Measurements from ENCODE around the gene LMO7. TPM values are rescaled to one million over a fixed set of nuclear protein-coding genes. Genes with fewer than 3 reads are reported as not detected.
A peak's percentile ranks its signal among the peaks of the same experiment; 100 is the strongest.

The LMO7 gene
- total RNA-seq, 1 experiment from 2014 or later: 105 TPM

- H3K36me3 Mint-ChIP-seq (ENCODE audit: insufficient read depth, unreplicated experiment): peaks cover 5% of the 10 kb centered on the region
- CTCF ChIA-PET: interaction anchor here (0.5 to 0.6 kb wide), 2 partner anchors 626 to 968 kb away, joined by 3 read pairs; no protein-coding TSS in a partner anchor
- TF ChIP-seq CTCF (IDR thresholded peaks at IDR 0.05; ENCODE audit: unreplicated experiment): no peak
- no peak overlapping the region for H3K27ac Mint-ChIP-seq (ENCODE audit: unreplicated experiment)
- no peak for DNase-seq
- H3K9me3 Mint-ChIP-seq (ENCODE audit: low read depth, unreplicated experiment): no peaks in the 10 kb centered on the region
- H3K4me3 Mint-ChIP-seq (ENCODE audit: low read depth, unreplicated experiment): peak overlapping the region; percentile 66
- no TSS peak for BruUV-seq (replicated peaks)
- intact Hi-C loops (cut with micrococcal nuclease; ENCODE audit: unreplicated experiment): loop anchor here (5.0 kb wide), 2 partner anchors 173 to 1012 kb away; no protein-coding TSS in a partner anchor
- H3K27me3 Mint-ChIP-seq (ENCODE audit: unreplicated experiment): no peaks in the 10 kb centered on the region
- no peaks in the 10 kb centered on the region for H3K4me1 Mint-ChIP-seq (ENCODE audit: low read depth, unreplicated experiment)
Measured at GRCh38 chr13:75869981-75870380, 233.9 kb downstream of the LMO7 start.

DNA sequence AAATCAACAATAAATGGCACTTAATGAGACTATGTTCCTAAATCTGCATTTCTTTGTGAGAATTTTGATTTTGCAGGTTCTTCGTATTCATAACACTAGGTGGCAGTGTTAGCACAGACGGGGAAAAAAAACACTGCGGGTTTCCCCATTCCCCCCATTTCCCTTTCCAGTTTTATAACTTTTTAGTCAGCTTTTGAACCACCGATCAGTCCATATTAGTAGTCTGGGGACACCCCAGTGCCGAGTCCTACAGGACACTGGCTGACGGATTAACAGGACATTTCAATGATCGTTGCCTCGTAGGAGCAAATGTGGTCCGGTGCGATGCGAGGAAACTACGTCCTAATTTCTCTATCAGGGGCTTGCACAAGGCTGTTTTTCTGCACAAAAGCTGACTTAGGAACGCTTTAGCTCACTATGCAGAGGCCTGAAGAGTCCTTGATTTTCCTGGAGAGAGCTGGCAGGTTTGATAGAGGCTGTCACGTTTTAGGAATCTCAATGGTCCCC lies 234.3 kb downstream of the LMO7 start:
- Mint-ChIP-seq H3K9me3 (ENCODE audit: low read depth, unreplicated experiment) (no peaks in the 10 kb centered on the region), H3K4me3 (ENCODE audit: low read depth, unreplicated experiment) (peak overlapping the region; percentile 66), H3K4me1 (ENCODE audit: low read depth, unreplicated experiment) (no peaks in the 10 kb centered on the region), H3K27ac (ENCODE audit: unreplicated experiment) (no peak overlapping the region), H3K36me3 (ENCODE audit: insufficient read depth, unreplicated experiment) (peaks cover 5% of the 10 kb centered on the region), H3K27me3 (ENCODE audit: unreplicated experiment) (no peaks in the 10 kb centered on the region)
- TF ChIP-seq CTCF (IDR thresholded peaks at IDR 0.05; ENCODE audit: unreplicated experiment): no peak
- no TSS peak for BruUV-seq (replicated peaks)
- intact Hi-C loops (cut with micrococcal nuclease; ENCODE audit: unreplicated experiment): loop anchor here (5.0 kb wide), 1 partner anchor 1012 kb away; no protein-coding TSS in a partner anchor
- CTCF ChIA-PET: no interaction called here
- DNase-seq: no peak

DNA sequence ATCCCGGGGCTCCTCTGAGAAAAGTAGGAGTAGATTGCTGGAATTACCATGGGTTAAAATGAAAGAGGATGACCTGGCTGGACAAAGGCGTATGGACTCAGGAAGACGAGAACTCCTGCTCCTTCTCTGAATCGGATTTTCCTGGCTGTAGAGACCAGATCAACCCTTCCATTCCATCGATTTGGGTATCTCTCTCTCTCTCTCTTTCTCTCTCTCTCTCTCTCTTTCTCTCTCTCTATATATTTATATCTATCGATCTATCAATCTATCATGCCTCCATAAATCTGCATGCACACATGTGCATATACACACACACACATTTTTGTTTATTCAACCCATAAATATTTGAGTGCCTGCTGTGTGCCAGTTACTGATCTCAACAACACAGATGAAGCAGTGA lies 234.9 kb downstream of the LMO7 start:
- Mint-ChIP-seq H3K9me3 (ENCODE audit: low read depth, unreplicated experiment) (no peaks in the 10 kb centered on the region), H3K27ac (ENCODE audit: unreplicated experiment) (no peak overlapping the region), H3K36me3 (ENCODE audit: insufficient read depth, unreplicated experiment) (peaks cover 5% of the 10 kb centered on the region), H3K4me3 (ENCODE audit: low read depth, unreplicated experiment) (peak overlapping the region; percentile 66), H3K4me1 (ENCODE audit: low read depth, unreplicated experiment) (no peaks in the 10 kb centered on the region), H3K27me3 (ENCODE audit: unreplicated experiment) (no peaks in the 10 kb centered on the region)
- no peak for DNase-seq
- intact Hi-C loops (cut with micrococcal nuclease; ENCODE audit: unreplicated experiment): loop anchor here (5.0 kb wide), 1 partner anchor 1011 kb away; no protein-coding TSS in a partner anchor
- CTCF ChIA-PET: no interaction called here
- BruUV-seq (replicated peaks): no TSS peak
- no peak for TF ChIP-seq CTCF (IDR thresholded peaks at IDR 0.05; ENCODE audit: unreplicated experiment)

- Mint-ChIP-seq H3K4me3 (ENCODE audit: low read depth, unreplicated experiment) (no peak overlapping the region), H3K4me1 (ENCODE audit: low read depth, unreplicated experiment) (peaks cover 7% of the 10 kb centered on the region), H3K9me3 (ENCODE audit: low read depth, unreplicated experiment) (no peaks in the 10 kb centered on the region), H3K36me3 (ENCODE audit: insufficient read depth, unreplicated experiment) (no peaks in the 10 kb centered on the region), H3K27me3 (ENCODE audit: unreplicated experiment) (no peaks in the 10 kb centered on the region), H3K27ac (ENCODE audit: unreplicated experiment) (no peak overlapping the region)
- CTCF ChIA-PET: no interaction called here
- no TSS peak for BruUV-seq (replicated peaks)
- intact Hi-C loops (cut with micrococcal nuclease; ENCODE audit: unreplicated experiment): loop anchor here (5.0 kb wide), 1 partner anchor 1009 kb away; no protein-coding TSS in a partner anchor
- DNase-seq: no peak
- no peak for TF ChIP-seq CTCF (IDR thresholded peaks at IDR 0.05; ENCODE audit: unreplicated experiment)
Measured at GRCh38 chr13:75872980-75873379, 236.8 kb downstream of the LMO7 start.
